Lung (tissue), 12 donors: ENCODE measurements around the gene TUBGCP5. TPM values are rescaled to one million over a fixed set of nuclear protein-coding genes. Genes with fewer than 3 reads are reported as not detected.

Experiments used
- ATAC-seq: fragments of 200-7000 bp; cut with Tn5 transposase; one replicate; pipeline ENCODE4 v1.9.1; 2020; ENCODE audit warnings: moderate number of reproducible peaks; ENCODE audit not compliant: insufficient read depth, low FRiP score
- DNase-seq, 3 donors: peaks; one replicate each; pipeline ENCODE4 v3.0.0-alpha.2; 2013 to 2017
- H3K27ac ChIP-seq, 2 donors: one replicate each; pipeline ENCODE4 v1.5.1; 2013; ENCODE audit warnings: mild to moderate bottlenecking in 2 of 2, moderate library complexity in 2 of 2, control low read depth in 1 of 2, inconsistent platforms in 1 of 2, low read depth in 1 of 2, low read length in 1 of 2
- H3K27me3 ChIP-seq, 3 donors: one replicate each; pipeline ENCODE4 v1.5.1; 2013; ENCODE audit warnings: low read length in 2 of 3; ENCODE audit not compliant: control insufficient read depth in 3 of 3, insufficient read depth in 3 of 3
- H3K36me3 ChIP-seq, 4 donors: one replicate each; pipeline ENCODE4 v1.5.1; 2013; ENCODE audit warnings: low read length in 4 of 4, mild to moderate bottlenecking in 1 of 4, moderate library complexity in 1 of 4; ENCODE audit not compliant: control insufficient read depth in 4 of 4, insufficient read depth in 4 of 4
- H3K4me1 ChIP-seq, 5 donors: one replicate each; pipeline ENCODE4 v1.5.1; 2013; ENCODE audit warnings: low read length in 5 of 5, mild to moderate bottlenecking in 2 of 5, moderate library complexity in 1 of 5; ENCODE audit not compliant: control insufficient read depth in 5 of 5, insufficient read depth in 5 of 5
- H3K4me3 ChIP-seq: one replicate; pipeline ENCODE4 v1.5.1; 2013; ENCODE audit warnings: mild to moderate bottlenecking, control low read depth, moderate library complexity
- H3K9ac ChIP-seq, 2 donors: one replicate each; pipeline ENCODE4 v1.5.1; 2013; ENCODE audit warnings: low read length in 2 of 2, control low read depth in 1 of 2; ENCODE audit not compliant: insufficient read depth in 1 of 2
- H3K9me3 ChIP-seq, 4 donors: one replicate each; pipeline ENCODE4 v1.5.1; 2013; ENCODE audit warnings: low read length in 3 of 4, mild to moderate bottlenecking in 1 of 4, moderate library complexity in 1 of 4; ENCODE audit not compliant: control insufficient read depth in 4 of 4, insufficient read depth in 3 of 4
- CTCF ChIP-seq: IDR thresholded peaks from 2 replicates; pipeline ENCODE4 v1.5.1; 2012; ENCODE audit warnings: mild to moderate bottlenecking; ENCODE audit errors: control extremely low read depth, extremely low read depth
- WGBS, 2 donors: extraction: QIAGEN DNeasy Blood & Tissue Kit; methylation state at CpG; one replicate each; pipeline ENCODE4 v1.1.7; 2013; 5-methylcytosine and 5-hydroxymethylcytosine counted together
- polyA plus RNA-seq, 2 donors: library from polyadenylated mRNA; stranded (reverse); fragments of 200-250 nt; gene quantifications; one replicate each; pipeline ENCODE4 v1.2.1, GENCODE V29; 2013
- total RNA-seq, 2 donors: library from RNA; depleted of rRNA in 1 of 2; stranded (reverse); fragments of >200 nt in 1 of 2; gene quantifications; one replicate each; pipeline ENCODE4 v1.2.1, GENCODE V29; 2014 to 2021
- donor health status: control.
- donor health status: control.
- donor health status: Bipolar disorder and iron deficiency.
- donor health status: healthy.
- donor health status: DM: yes; HTN: yes; CAD: no.

The TUBGCP5 gene
- total and polyA plus RNA-seq, 4 donors, result 6.2 to 34.7 (median 11.8) TPM

- no peak for ATAC-seq
- no peak for TF ChIP-seq CTCF
- H3K9ac ChIP-seq, result no peak overlapping the region
- no peaks in the 10 kb centered on the region for H3K27me3 ChIP-seq
- no peak for DNase-seq
- H3K36me3 ChIP-seq, result peaks cover 0 to 6% (median 1%) of the 10 kb centered on the region in 4 donors
- no peak overlapping the region for H3K4me3 ChIP-seq
- peak overlapping the region in 1 of 2 donors; percentile 42 for H3K27ac ChIP-seq
- H3K4me1 ChIP-seq, result peaks cover 4 to 22% (median 8%) of the 10 kb centered on the region in 5 donors
- peaks cover 0 to 2% (median 0%) of the 10 kb centered on the region in 4 donors for H3K9me3 ChIP-seq
- WGBS, 2 donors, result 92% methylated on average over 15 of the region's 15 CpGs
Measured at GRCh38 chr15:22967084-22967770, 72.1 kb downstream of the TUBGCP5 start.

- DNase-seq (no peak), ATAC-seq (no peak)
- peaks cover 8 to 27% (median 11%) of the 10 kb centered on the region in 5 donors for H3K4me1 ChIP-seq
- H3K27me3 ChIP-seq, result no peaks in the 10 kb centered on the region
- no peak overlapping the region for H3K27ac ChIP-seq
- no peak overlapping the region for H3K9ac ChIP-seq
- H3K4me3 ChIP-seq, result no peak overlapping the region
- peaks cover 0 to 2% (median 0%) of the 10 kb centered on the region in 4 donors for H3K9me3 ChIP-seq
- TF ChIP-seq CTCF, result no peak
- 86 to 88% methylated on average over 20 of the region's 20 CpGs for WGBS, 2 donors
- peaks cover 0 to 6% (median 1%) of the 10 kb centered on the region in 4 donors for H3K36me3 ChIP-seq
Measured at GRCh38 chr15:22966321-22967083, 72.9 kb downstream of the TUBGCP5 start.

GRCh38 chr15:22963641-22964040 lies 75.7 kb downstream of the TUBGCP5 start:
- peaks cover 0 to 10% (median 1%) of the 10 kb centered on the region in 4 donors for H3K36me3 ChIP-seq
- 57 to 76% methylated on average over 12 of the region's 12 CpGs for WGBS, 2 donors
- DNase-seq, result peak in 1 of 3 donors; percentile 59
- peaks cover 0 to 2% (median 0%) of the 10 kb centered on the region in 4 donors for H3K9me3 ChIP-seq
- no peak for ATAC-seq
- TF ChIP-seq CTCF, result no peak
- peaks cover 3 to 40% (median 17%) of the 10 kb centered on the region in 5 donors for H3K4me1 ChIP-seq
- H3K9ac ChIP-seq, result no peak overlapping the region
- no peak overlapping the region for H3K4me3 ChIP-seq
- peak overlapping the region in 1 of 2 donors; percentile 55 for H3K27ac ChIP-seq
- H3K27me3 ChIP-seq, result no peaks in the 10 kb centered on the region
